Measurements from ENCODE around the gene SCYL1.
A peak's percentile ranks its signal among the peaks of the same experiment; 100 is the strongest.

SCYL1 gene

GRCh38 chr11:65537620-65538231, 12.8 kb downstream of the SCYL1 start:
- no peak for DNase-seq

- DNase-seq, result no peak
Observed at GRCh38 chr11:65538232-65538914, 13.5 kb downstream of the SCYL1 start.

GRCh38 chr11:65538915-65539743, 14.2 kb downstream of the SCYL1 start:
- no peak for DNase-seq

- no peak for DNase-seq
Observed at GRCh38 chr11:65539744-65540289, 14.9 kb downstream of the SCYL1 start.

GRCh38 chr11:65540290-65541092, 15.6 kb downstream of the SCYL1 start:
- peak; percentile 87 for DNase-seq

GRCh38 chr11:65541093-65541982, 16.5 kb downstream of the SCYL1 start:
- DNase-seq, result no peak

GRCh38 chr11:65542738-65543390, 18.0 kb downstream of the SCYL1 start:
- DNase-seq, result no peak

GRCh38 chr11:65545853-65546216, 21.0 kb downstream of the SCYL1 start:
- DNase-seq, result no peak

- DNase-seq, result peak; percentile 97
Observed at GRCh38 chr11:65546217-65546958, 21.5 kb downstream of the SCYL1 start.

- peak; percentile 34 for DNase-seq
Observed at GRCh38 chr11:65547446-65548125, 22.7 kb downstream of the SCYL1 start.

GRCh38 chr11:65548395-65548794, 23.5 kb downstream of the SCYL1 start:
- no peak for DNase-seq

GRCh38 chr11:65549096-65549495, 24.2 kb downstream of the SCYL1 start:
- DNase-seq, result no peak

- DNase-seq, result peak; percentile 59
Observed at GRCh38 chr11:65551572-65552387, 26.9 kb downstream of the SCYL1 start.

GRCh38 chr11:65552388-65552951, 27.6 kb downstream of the SCYL1 start:
- DNase-seq, result no peak

- DNase-seq, result peak; percentile 80
Observed at GRCh38 chr11:65553301-65554001, 28.6 kb downstream of the SCYL1 start.

- DNase-seq, result no peak
Observed at GRCh38 chr11:65554057-65554818, 29.4 kb downstream of the SCYL1 start.

Data from central memory CD4-positive, alpha-beta T cell (primary cell).